MG63 (cell line): Measurements from ENCODE around the gene MALL. TPM values are rescaled to one million over a fixed set of nuclear protein-coding genes. Genes with fewer than 3 reads are reported as not detected.
"Not testable (repeated sequence)": the region's sequence is repeated elsewhere in the genome, so short reads cannot be mapped to it uniquely, and the experiment has no call there.

Source experiments
- DNase-seq: peaks from one replicate; pipeline ENCODE4 v3.0.0-alpha.2; 2020
- H3K27me3 ChIP-seq: fragments of 250-450 bp; sonication (Bioruptor Pico); 2 replicates; pipeline ENCODE4 v1.5.1; 2020; ENCODE audit warnings: mild to moderate bottlenecking, moderate library complexity
- H3K36me3 ChIP-seq: fragments of 250-450 bp; sonication (Bioruptor Pico); 2 replicates; pipeline ENCODE4 v1.5.1; 2020; ENCODE audit warnings: mild to moderate bottlenecking, moderate library complexity
- H3K4me3 ChIP-seq: fragments of 250-450 bp; sonication (Bioruptor Pico); 2 replicates; pipeline ENCODE4 v1.5.1; 2020; ENCODE audit warnings: mild to moderate bottlenecking, moderate library complexity
- H3K9me3 ChIP-seq: fragments of 250-450 bp; sonication (Bioruptor Pico); 2 replicates; pipeline ENCODE4 v1.5.1; 2020; ENCODE audit warnings: mild to moderate bottlenecking, moderate library complexity
- total RNA-seq: library from RNA; depleted of rRNA; stranded (reverse); fragments of >200 nt; shearing (Covaris generic); gene quantifications from 2 replicates; pipeline ENCODE4 v1.2.3, GENCODE V29; 2014; ENCODE audit warnings: low replicate concordance; rRNA removed

MALL gene
- total RNA-seq, 1 experiment from 2014 or later, result not detected

DNA sequence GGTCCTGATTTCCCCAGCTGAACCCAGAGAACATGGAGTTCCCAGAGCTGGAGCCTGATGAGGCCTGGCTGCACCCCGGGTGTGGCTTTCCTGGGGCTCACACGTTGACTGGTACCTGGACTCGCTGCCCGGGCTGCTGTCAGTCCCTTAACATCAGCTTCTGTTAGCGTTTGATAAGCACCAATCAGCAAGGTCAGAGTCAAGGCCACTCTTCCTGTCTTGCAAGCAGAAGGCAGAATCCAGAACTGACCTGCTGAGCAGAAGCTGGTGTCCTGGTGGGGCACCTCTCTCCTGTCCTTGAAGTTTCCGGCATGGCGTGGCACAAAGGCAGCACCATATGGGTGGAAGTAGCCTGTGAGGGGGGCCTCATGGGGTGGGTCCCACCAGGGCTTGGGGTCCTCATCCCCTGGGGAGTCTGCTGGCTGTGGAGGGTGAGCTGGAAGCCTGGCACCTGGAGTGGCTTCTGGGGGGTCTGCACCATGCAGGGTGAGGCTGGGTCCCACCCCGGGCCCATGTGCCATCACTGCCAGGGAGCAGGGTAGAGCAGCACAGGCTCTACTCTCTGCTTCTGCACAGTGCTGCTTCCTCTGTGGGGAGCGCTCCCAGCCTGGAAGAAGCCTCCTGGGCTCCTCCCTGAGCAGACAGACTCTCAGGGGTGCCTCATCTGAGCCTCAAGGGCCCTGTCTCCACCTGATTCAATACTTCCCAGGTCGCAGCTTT lies 73.5 kb downstream of the MALL start:
- not testable (repeated sequence) for H3K4me3 ChIP-seq, DNase-seq, H3K36me3 ChIP-seq, H3K27me3 ChIP-seq, H3K9me3 ChIP-seq

GRCh38 chr2:110037336-110037735 lies 78.3 kb downstream of the MALL start:
- H3K9me3 ChIP-seq, H3K4me3 ChIP-seq, H3K36me3 ChIP-seq, H3K27me3 ChIP-seq, DNase-seq: not testable (repeated sequence)

GRCh38 chr2:110035384-110035783 lies 80.2 kb downstream of the MALL start:
- DNase-seq, H3K4me3 ChIP-seq, H3K27me3 ChIP-seq, H3K9me3 ChIP-seq, H3K36me3 ChIP-seq: not testable (repeated sequence)

- H3K27me3 ChIP-seq, H3K36me3 ChIP-seq, DNase-seq, H3K9me3 ChIP-seq, H3K4me3 ChIP-seq: not testable (repeated sequence)
These were observed 80.7 kb downstream of the MALL start for GRCh38 chr2:110034935-110035334.

Other genes starting within 250 kb of the MALL start
- 0.26 and 1.9 TPM in 2 replicates for gene LIMS3, start 217.1 kb downstream of the MALL start, total RNA-seq
- 2.5 and 10.9 TPM in 2 replicates for gene NPHP1, start 89.2 kb upstream of the MALL start, total RNA-seq
- gene MTLN, start 96.7 kb upstream of the MALL start, total RNA-seq, result 56.1 and 64.8 TPM in 2 replicates